DOHH2 (cell line): ENCODE data around the gene MSANTD3.
"Not testable (repeated sequence)": the region's sequence is repeated elsewhere in the genome, so short reads cannot be mapped to it uniquely, and the experiment has no call there.

Source experiments
- H3F3A ChIP-seq: fragments of 200-600 bp; sonication (generic), shearing (Covaris generic); 2 replicates; pipeline ENCODE4 v1.6.0; 2016; ENCODE audit warnings: antibody characterized with exemption, mild to moderate bottlenecking; ENCODE audit not compliant: control insufficient read depth, insufficient read depth
- H3K27ac ChIP-seq: fragments of 200-600 bp; sonication (generic); 2 replicates; pipeline ENCODE4 v1.5.1; 2014; ENCODE audit warnings: low read depth, mild to moderate bottlenecking, low read length, moderate library complexity
- H3K27me3 ChIP-seq: fragments of 200-600 bp; sonication (generic); 2 replicates; pipeline ENCODE4 v1.6.1; 2014; ENCODE audit warnings: mild to moderate bottlenecking, low read length, mixed read lengths; ENCODE audit not compliant: control insufficient read depth
- H3K36me3 ChIP-seq: fragments of 200-600 bp; sonication (generic); 2 replicates; pipeline ENCODE4 v1.6.1; 2014; ENCODE audit warnings: mild to moderate bottlenecking, low read length, moderate library complexity, mixed read lengths; ENCODE audit not compliant: control insufficient read depth
- H3K4me1 ChIP-seq: fragments of 200-600 bp; sonication (generic); 2 replicates; pipeline ENCODE4 v1.6.1; 2014; ENCODE audit warnings: mild to moderate bottlenecking, low read length, mixed read lengths; ENCODE audit not compliant: control insufficient read depth
- H3K4me2 ChIP-seq: fragments of 200-600 bp; sonication (generic); 2 replicates; pipeline ENCODE4 v1.6.0; 2014; ENCODE audit warnings: mild to moderate bottlenecking, low read length, moderate library complexity
- H3K4me3 ChIP-seq: fragments of 200-600 bp; sonication (generic); 2 replicates; pipeline ENCODE4 v1.5.1; 2014; ENCODE audit warnings: mild to moderate bottlenecking, low read length, mixed read lengths
- H3K79me2 ChIP-seq: fragments of 200-600 bp; sonication (generic); 2 replicates; pipeline ENCODE4 v1.6.1; 2014; ENCODE audit warnings: mild to moderate bottlenecking, low read length, mixed read lengths; ENCODE audit not compliant: control insufficient read depth
- H3K9me2 ChIP-seq: fragments of 200-600 bp; sonication (generic); replicated peaks from 2 replicates; pipeline ENCODE4 v1.6.1; 2014; ENCODE audit warnings: mild to moderate bottlenecking, low read length, mixed read lengths; ENCODE audit not compliant: control insufficient read depth
- H3K9me3 ChIP-seq: fragments of 200-600 bp; sonication (generic); 2 replicates; pipeline ENCODE4 v1.6.1; 2014; ENCODE audit warnings: antibody characterized with exemption, low read length, mixed read lengths; ENCODE audit not compliant: control insufficient read depth, insufficient read depth
- H4K20me1 ChIP-seq: fragments of 200-600 bp; sonication (generic); 2 replicates; pipeline ENCODE4 v1.6.0; 2014; ENCODE audit warnings: low read depth, mild to moderate bottlenecking, antibody characterized with exemption, low read length, moderate library complexity; ENCODE audit not compliant: control insufficient read depth, insufficient read depth
- EZH2phosphoT487 ChIP-seq: fragments of 200-600 bp; sonication (generic); IDR thresholded peaks from 2 replicates; pipeline ENCODE4 v1.6.1; 2017; ENCODE audit warnings: borderline replicate concordance, mild to moderate bottlenecking, antibody characterized with exemption, low read length, moderate library complexity, mixed read lengths
- TF ChIP-seq, protein P1 (sequence below): fragments of 200-600 bp; sonication (generic); IDR thresholded peaks from one replicate; pipeline ENCODE4 v1.5.1; 2014; ENCODE audit warnings: antibody characterized with exemption, mild to moderate bottlenecking, low read depth, low read length; ENCODE audit not compliant: poor library complexity, severe bottlenecking

The MSANTD3 gene

DNA sequence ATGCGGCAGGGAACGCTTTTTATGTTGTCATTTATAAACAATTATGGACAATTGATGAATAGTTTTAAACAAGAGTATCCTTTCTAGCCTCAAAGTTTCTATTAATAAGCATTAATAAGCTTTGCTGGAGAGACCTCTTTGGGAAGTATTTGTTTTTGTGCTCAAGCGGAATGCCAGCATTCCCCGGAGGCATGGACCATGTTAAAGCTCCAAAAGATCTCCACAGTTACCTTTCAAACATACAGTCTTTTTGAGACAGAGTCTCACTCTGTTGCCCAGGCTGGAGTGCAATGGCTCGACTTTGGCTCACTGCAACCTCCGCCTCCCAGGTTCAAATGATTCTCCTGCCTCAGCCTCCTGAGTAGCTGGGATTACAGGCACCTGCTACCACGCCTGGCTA lies 9.6 kb downstream of the MSANTD3 start:
- H3K79me2 ChIP-seq, result peaks cover 32% of the 10 kb centered on the region
- no peaks in the 10 kb centered on the region for H3K9me2 ChIP-seq
- no peaks in the 10 kb centered on the region for H3K27me3 ChIP-seq
- no peak for TF ChIP-seq EZH2phosphoT487
- TF ChIP-seq, protein P1, sequence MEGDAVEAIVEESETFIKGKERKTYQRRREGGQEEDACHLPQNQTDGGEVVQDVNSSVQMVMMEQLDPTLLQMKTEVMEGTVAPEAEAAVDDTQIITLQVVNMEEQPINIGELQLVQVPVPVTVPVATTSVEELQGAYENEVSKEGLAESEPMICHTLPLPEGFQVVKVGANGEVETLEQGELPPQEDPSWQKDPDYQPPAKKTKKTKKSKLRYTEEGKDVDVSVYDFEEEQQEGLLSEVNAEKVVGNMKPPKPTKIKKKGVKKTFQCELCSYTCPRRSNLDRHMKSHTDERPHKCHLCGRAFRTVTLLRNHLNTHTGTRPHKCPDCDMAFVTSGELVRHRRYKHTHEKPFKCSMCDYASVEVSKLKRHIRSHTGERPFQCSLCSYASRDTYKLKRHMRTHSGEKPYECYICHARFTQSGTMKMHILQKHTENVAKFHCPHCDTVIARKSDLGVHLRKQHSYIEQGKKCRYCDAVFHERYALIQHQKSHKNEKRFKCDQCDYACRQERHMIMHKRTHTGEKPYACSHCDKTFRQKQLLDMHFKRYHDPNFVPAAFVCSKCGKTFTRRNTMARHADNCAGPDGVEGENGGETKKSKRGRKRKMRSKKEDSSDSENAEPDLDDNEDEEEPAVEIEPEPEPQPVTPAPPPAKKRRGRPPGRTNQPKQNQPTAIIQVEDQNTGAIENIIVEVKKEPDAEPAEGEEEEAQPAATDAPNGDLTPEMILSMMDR, result no peak
- no peaks in the 10 kb centered on the region for H3K4me1 ChIP-seq
- no peaks in the 10 kb centered on the region for H3K9me3 ChIP-seq
- no peak overlapping the region for H3K4me2 ChIP-seq
- no peak overlapping the region for H3K27ac ChIP-seq
- peaks cover 4% of the 10 kb centered on the region; the same call in 1 of the 2 replicates for H4K20me1 ChIP-seq
- H3K36me3 ChIP-seq, result no peaks in the 10 kb centered on the region
- no peak overlapping the region for H3K4me3 ChIP-seq
- H3F3A ChIP-seq, result no peaks in the 10 kb centered on the region; the same call in 1 of the 2 replicates

DNA sequence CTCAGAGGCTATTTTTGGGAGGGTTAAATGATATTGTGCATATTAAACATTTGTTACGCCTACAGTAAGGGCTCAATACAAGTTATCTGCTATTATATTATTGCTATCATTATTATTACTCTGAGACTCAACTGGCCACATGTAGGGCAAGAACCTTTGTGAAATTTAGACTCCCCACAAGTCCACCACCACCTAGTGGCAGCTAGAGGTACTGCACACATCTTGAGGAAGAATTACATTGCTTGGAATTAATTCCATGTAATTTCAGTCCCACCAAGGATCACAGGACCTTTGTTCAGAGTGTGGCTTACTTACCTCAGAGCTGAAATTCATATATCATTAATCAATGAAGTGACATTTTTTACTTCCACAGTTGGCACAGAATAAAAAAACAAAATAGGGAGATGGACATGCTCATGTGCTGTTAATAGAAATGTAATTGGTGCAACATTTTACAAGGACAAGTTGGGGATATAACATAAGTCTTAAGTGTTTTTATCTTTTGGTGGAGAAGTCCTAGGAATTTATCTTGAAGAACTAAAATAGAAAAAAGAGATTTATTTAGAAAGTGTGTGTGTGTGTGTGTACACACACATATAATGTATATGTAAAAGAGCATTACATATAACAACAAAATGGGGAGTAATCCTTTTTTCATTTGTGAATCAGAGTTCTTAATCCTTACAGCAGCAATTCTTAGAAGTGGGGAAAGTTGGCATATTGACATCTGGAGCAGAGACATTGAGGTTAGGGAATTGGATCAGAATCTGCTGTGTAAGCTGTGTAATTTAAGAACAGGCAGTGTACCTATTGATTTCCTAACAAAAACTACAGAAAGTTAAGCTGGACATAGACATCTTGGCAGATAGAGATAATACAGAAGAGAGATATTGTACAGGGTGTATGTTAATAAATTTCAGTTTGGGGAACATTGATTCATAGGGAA lies 11.2 kb downstream of the MSANTD3 start:
- H3K79me2 ChIP-seq, result peaks cover 20% of the 10 kb centered on the region
- peaks cover 4% of the 10 kb centered on the region; the same call in 1 of the 2 replicates for H4K20me1 ChIP-seq
- no peak overlapping the region for H3K27ac ChIP-seq

DNA sequence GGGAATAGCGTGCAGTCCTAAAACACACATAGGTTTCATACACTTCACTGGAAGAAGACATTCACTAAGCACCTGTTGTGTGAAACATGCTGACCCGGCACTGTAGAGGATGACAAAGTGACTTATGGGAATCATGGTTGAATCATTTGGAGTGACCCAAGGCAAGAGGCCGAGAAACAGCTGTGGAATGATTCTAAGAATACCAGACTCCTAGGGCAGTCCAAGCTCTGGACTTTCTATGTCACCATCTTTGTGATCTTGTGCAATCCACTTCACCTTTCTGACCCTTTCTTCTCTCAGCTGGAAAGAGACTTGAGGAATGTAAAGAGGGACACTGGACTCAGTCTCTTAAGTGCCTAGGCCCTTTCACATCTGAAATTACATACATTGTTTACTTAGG lies 13.1 kb downstream of the MSANTD3 start:
- H4K20me1 ChIP-seq, result peaks cover 4% of the 10 kb centered on the region; the same call in 1 of the 2 replicates
- H3K9me3 ChIP-seq, result no peaks in the 10 kb centered on the region
- H3K27ac ChIP-seq, result no peak overlapping the region
- no peaks in the 10 kb centered on the region for H3K4me1 ChIP-seq
- H3K4me3 ChIP-seq, result no peak overlapping the region
- H3K79me2 ChIP-seq, result peaks cover 21% of the 10 kb centered on the region
- no peak overlapping the region for H3K4me2 ChIP-seq
- H3K36me3 ChIP-seq, result no peaks in the 10 kb centered on the region; the same call in 1 of the 2 replicates
- H3K27me3 ChIP-seq, result no peaks in the 10 kb centered on the region
- no peaks in the 10 kb centered on the region; the same call in 1 of the 2 replicates for H3F3A ChIP-seq
- no peaks in the 10 kb centered on the region for H3K9me2 ChIP-seq
- TF ChIP-seq EZH2phosphoT487, result no peak
- TF ChIP-seq, protein P1, result no peak

More for the DNA sequence above, 11.2 kb downstream of the MSANTD3 start:
- Histone ChIP-seq H3K27me3 (no peaks in the 10 kb centered on the region), H3K9me2 (no peaks in the 10 kb centered on the region), H3F3A (no peaks in the 10 kb centered on the region; the same call in 1 of the 2 replicates), H3K36me3 (no peaks in the 10 kb centered on the region; the same call in 1 of the 2 replicates), H3K4me2 (no peak overlapping the region), H3K4me3 (no peak overlapping the region), H3K9me3 (no peaks in the 10 kb centered on the region), H3K4me1 (no peaks in the 10 kb centered on the region)
- TF ChIP-seq, protein P1, result peak; percentile 90
- TF ChIP-seq EZH2phosphoT487, result no peak

DNA sequence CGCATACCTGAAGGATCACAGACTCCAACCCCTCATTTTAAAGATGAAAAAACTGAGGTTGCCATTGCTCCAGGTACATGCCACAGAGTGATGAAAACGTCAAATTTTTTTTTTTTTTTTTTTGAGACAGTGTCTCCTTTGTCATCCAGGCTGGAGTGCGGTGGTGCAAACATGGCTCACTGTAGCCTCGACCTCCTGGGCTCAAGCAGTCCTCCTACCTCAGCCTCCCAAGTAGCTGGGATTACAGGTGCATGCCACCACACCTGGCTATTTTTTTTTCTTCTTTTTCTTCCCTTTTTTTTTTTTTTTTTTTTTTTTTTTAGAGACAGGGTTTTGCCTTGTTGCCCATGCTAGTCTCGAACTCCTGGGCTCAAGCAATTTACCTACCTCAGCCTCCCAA lies 13.5 kb downstream of the MSANTD3 start:
- not testable (repeated sequence) for H3K4me3 ChIP-seq, H3K4me1 ChIP-seq, H3F3A ChIP-seq, H3K9me3 ChIP-seq, H3K27ac ChIP-seq, H3K27me3 ChIP-seq, H3K9me2 ChIP-seq, H4K20me1 ChIP-seq, H3K36me3 ChIP-seq, H3K4me2 ChIP-seq
- peaks cover 21% of the 10 kb centered on the region for H3K79me2 ChIP-seq
